ENCODE data around the gene COL4A3.

COL4A3 gene

DNA sequence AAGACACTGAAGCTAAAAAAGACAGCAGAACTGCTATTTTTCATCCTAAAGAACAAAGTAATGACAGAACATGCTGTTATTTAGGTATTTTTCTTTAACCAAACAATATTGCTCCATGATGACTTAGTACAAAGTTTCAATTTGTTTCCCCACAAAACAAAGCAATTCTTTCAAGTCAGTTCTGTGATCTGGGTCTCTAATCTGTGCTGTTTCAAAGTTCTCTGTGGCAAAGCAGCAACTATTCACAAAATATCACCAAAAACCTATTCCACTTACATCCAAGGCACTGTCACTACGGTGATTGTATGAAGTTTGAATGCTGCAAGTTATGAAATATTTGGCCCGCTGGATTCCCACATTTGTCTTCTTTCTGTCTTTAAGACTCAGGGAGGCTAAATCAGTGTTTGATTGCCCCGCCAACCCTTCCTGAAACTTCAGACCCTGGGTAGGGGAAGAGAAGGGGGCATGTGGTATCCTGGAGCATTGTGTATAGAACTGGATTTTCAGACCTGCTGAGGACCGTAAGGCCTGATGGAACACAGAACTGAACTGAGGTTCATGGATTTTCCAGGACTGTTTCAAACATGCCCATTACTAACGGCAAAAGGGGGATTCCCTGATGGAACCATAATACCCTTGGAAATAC is 147.6 kb downstream of the COL4A3 start:
- no peak for TF ChIP-seq TEAD4 (IDR thresholded peaks at IDR 0.05)
- TF ChIP-seq YY1 (IDR thresholded peaks at IDR 0.05; ENCODE audit: low read depth) = no peak
- TF ChIP-seq, protein P1, sequence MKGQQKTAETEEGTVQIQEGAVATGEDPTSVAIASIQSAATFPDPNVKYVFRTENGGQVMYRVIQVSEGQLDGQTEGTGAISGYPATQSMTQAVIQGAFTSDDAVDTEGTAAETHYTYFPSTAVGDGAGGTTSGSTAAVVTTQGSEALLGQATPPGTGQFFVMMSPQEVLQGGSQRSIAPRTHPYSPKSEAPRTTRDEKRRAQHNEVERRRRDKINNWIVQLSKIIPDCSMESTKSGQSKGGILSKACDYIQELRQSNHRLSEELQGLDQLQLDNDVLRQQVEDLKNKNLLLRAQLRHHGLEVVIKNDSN (IDR thresholded peaks at IDR 0.05) = no peak
- no peak for TF ChIP-seq CEBPB (IDR thresholded peaks at IDR 0.05)
- no peak for TF ChIP-seq EP300 (IDR thresholded peaks at IDR 0.05; ENCODE audit: borderline replicate concordance)
- no peak for TF ChIP-seq EGR1 (IDR thresholded peaks at IDR 0.05)
- TF ChIP-seq RAD21 (IDR thresholded peaks at IDR 0.05; ENCODE audit: low read depth) = no peak
- TF ChIP-seq TAF1 (IDR thresholded peaks at IDR 0.05; ENCODE audit: low read depth) = no peak
- no peak for TF ChIP-seq FOXM1 (IDR thresholded peaks at IDR 0.05; ENCODE audit: borderline replicate concordance, low read depth)
- no peak for TF ChIP-seq ZBTB7A (IDR thresholded peaks at IDR 0.05; ENCODE audit: low read depth)
- TF ChIP-seq NFIC (IDR thresholded peaks at IDR 0.05) = no peak
- TF ChIP-seq, protein P2, sequence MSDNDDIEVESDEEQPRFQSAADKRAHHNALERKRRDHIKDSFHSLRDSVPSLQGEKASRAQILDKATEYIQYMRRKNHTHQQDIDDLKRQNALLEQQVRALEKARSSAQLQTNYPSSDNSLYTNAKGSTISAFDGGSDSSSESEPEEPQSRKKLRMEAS (IDR thresholded peaks at IDR 0.05) = no peak
- TF ChIP-seq, protein P3, sequence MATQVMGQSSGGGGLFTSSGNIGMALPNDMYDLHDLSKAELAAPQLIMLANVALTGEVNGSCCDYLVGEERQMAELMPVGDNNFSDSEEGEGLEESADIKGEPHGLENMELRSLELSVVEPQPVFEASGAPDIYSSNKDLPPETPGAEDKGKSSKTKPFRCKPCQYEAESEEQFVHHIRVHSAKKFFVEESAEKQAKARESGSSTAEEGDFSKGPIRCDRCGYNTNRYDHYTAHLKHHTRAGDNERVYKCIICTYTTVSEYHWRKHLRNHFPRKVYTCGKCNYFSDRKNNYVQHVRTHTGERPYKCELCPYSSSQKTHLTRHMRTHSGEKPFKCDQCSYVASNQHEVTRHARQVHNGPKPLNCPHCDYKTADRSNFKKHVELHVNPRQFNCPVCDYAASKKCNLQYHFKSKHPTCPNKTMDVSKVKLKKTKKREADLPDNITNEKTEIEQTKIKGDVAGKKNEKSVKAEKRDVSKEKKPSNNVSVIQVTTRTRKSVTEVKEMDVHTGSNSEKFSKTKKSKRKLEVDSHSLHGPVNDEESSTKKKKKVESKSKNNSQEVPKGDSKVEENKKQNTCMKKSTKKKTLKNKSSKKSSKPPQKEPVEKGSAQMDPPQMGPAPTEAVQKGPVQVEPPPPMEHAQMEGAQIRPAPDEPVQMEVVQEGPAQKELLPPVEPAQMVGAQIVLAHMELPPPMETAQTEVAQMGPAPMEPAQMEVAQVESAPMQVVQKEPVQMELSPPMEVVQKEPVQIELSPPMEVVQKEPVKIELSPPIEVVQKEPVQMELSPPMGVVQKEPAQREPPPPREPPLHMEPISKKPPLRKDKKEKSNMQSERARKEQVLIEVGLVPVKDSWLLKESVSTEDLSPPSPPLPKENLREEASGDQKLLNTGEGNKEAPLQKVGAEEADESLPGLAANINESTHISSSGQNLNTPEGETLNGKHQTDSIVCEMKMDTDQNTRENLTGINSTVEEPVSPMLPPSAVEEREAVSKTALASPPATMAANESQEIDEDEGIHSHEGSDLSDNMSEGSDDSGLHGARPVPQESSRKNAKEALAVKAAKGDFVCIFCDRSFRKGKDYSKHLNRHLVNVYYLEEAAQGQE (IDR thresholded peaks at IDR 0.05; ENCODE audit: low read depth) = no peak
- TF ChIP-seq TCF12 (IDR thresholded peaks at IDR 0.05; ENCODE audit: low read depth) = no peak
- TF ChIP-seq CREB1 (IDR thresholded peaks at IDR 0.05; ENCODE audit: low read depth) = no peak

DNA sequence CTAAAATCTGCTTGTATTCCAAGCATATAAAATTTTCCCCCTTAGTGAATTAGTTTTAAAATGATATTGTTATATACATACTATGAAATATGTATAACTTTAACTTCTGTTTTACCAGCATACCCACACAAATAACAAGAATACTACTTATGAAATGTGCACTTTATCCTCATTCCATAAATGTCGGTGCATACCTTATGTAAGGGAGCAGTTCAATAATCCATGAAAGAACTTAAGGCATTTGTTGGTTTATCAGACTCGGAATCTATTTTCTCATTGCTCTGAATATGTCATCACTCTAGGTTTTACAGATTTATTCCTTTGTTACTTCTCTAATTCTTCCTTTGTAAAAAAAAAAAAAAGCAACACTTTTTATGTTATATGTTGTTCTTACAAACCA is 148.2 kb downstream of the COL4A3 start:
- TF ChIP-seq, protein P2 (IDR thresholded peaks at IDR 0.05) = no peak
- TF ChIP-seq RAD21 (IDR thresholded peaks at IDR 0.05; ENCODE audit: low read depth) (no peak), ZBTB7A (IDR thresholded peaks at IDR 0.05; ENCODE audit: low read depth) (no peak)

DNA sequence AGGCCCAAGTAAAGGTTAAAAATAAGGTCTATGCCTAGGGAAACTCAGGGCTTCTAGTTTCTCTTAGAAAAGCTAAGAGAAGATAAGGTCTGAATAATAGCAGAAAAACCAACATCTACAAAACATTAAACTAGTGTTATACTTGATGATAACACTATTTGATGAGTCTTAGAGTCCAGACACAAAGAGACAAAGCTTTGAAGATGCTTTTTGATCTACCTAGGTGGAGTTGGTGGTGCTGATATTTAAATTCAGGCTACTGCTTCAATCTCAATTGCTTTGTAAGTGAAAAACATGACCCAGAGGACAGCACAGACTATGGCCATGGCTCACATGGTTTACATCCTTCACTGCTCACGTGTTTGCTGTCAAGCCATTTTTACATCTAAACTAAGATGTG is 148.9 kb downstream of the COL4A3 start:
- TF ChIP-seq CREB1 (IDR thresholded peaks at IDR 0.05; ENCODE audit: low read depth) (no peak), EP300 (IDR thresholded peaks at IDR 0.05; ENCODE audit: borderline replicate concordance) (no peak), EGR1 (IDR thresholded peaks at IDR 0.05) (no peak), FOXM1 (IDR thresholded peaks at IDR 0.05; ENCODE audit: borderline replicate concordance, low read depth) (no peak), ZBTB7A (IDR thresholded peaks at IDR 0.05; ENCODE audit: low read depth) (no peak), YY1 (IDR thresholded peaks at IDR 0.05; ENCODE audit: low read depth) (no peak), TCF12 (IDR thresholded peaks at IDR 0.05; ENCODE audit: low read depth) (no peak), NFIC (IDR thresholded peaks at IDR 0.05) (no peak), RAD21 (IDR thresholded peaks at IDR 0.05; ENCODE audit: low read depth) (no peak), TAF1 (IDR thresholded peaks at IDR 0.05; ENCODE audit: low read depth) (no peak), TEAD4 (IDR thresholded peaks at IDR 0.05) (no peak)
- TF ChIP-seq, protein P2 (IDR thresholded peaks at IDR 0.05) = no peak
- TF ChIP-seq, protein P3 (IDR thresholded peaks at IDR 0.05; ENCODE audit: low read depth) = no peak
- TF ChIP-seq, protein P1 (IDR thresholded peaks at IDR 0.05) = no peak

DNA sequence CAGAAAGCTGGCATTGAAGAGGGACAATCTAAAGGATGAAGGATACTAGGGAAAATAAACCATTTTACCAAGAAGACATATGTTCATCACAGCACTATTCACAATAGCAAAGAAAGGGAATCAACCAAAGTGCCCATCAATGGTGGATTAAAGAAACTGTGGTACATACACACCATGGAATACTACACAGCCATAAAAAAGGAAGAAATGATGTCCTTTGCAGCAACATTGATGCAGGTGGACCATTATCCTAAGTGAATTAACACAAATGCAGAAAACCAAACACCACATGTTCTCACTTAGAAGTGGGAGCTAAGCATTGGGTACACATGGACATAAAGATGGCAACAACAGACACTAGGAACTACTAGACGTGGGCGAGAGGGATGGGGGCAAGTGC is 153.4 kb downstream of the COL4A3 start:
- TF ChIP-seq, protein P1 (IDR thresholded peaks at IDR 0.05) = no peak
- TF ChIP-seq FOXM1 (IDR thresholded peaks at IDR 0.05; ENCODE audit: borderline replicate concordance, low read depth) = no peak
- TF ChIP-seq TAF1 (IDR thresholded peaks at IDR 0.05; ENCODE audit: low read depth) = no peak

DNA sequence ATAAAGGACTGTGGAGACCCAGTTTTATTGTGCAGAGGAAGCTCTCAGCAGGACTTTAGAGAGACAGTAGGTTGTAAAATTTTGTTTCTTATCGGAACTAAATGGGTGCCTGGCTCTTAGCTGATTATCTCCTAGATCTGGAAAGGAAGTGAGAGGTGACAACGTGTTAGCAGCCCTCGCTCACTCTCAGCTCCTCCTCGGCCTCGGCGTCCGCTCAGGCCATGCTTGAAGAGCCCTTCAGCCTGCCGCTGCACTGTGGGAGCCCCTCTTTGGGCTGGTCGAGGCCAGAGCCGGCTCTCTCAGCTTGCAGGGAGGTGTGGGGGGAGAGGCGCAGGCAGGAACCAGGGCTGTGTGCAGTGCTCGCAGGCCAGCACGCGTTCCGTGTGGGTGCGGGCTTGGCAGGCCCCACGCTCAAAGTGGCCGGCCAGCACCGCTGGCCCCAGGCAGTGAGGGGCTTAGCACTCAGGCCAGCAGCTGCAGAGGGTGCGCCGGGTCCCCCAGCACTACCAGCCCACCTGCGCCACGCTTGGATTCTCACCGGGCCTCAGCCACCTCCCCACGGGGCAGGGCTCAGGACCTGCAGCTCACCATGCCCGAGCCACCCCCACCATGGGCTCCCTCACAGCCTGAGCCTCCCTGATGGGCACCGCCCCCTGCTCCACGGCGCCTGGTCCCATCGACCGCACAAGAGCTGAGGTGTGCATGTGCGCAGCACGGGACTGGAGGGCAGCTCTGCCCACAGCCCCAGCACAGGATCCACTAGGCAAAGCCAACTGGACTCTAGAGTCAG is 156.1 kb downstream of the COL4A3 start:
- TF ChIP-seq RAD21 (IDR thresholded peaks at IDR 0.05; ENCODE audit: low read depth) (no peak), TCF12 (IDR thresholded peaks at IDR 0.05; ENCODE audit: low read depth) (no peak), CREB1 (IDR thresholded peaks at IDR 0.05; ENCODE audit: low read depth) (no peak), EP300 (IDR thresholded peaks at IDR 0.05; ENCODE audit: borderline replicate concordance) (no peak), FOXM1 (IDR thresholded peaks at IDR 0.05; ENCODE audit: borderline replicate concordance, low read depth) (no peak), TAF1 (IDR thresholded peaks at IDR 0.05; ENCODE audit: low read depth) (no peak), YY1 (IDR thresholded peaks at IDR 0.05; ENCODE audit: low read depth) (no peak), ZBTB7A (IDR thresholded peaks at IDR 0.05; ENCODE audit: low read depth) (no peak), CEBPB (IDR thresholded peaks at IDR 0.05) (no peak), NFIC (IDR thresholded peaks at IDR 0.05) (no peak), TEAD4 (IDR thresholded peaks at IDR 0.05) (no peak), EGR1 (IDR thresholded peaks at IDR 0.05) (no peak)
- TF ChIP-seq, protein P2 (IDR thresholded peaks at IDR 0.05) = no peak
- TF ChIP-seq, protein P3 (IDR thresholded peaks at IDR 0.05; ENCODE audit: low read depth) = no peak
- TF ChIP-seq, protein P1 (IDR thresholded peaks at IDR 0.05) = no peak
